HepG2 (cell line): ENCODE measurements around the gene ANXA2. TPM values are rescaled to one million over a fixed set of nuclear protein-coding genes. Genes with fewer than 3 reads are reported as not detected.

Experiments
- DRAP1 ChIP-seq: IDR thresholded peaks from 2 replicates; pipeline ENCODE4 v1.6.1; 2016; ENCODE audit warnings: missing genetic modification reagents, missing compliant biosample characterization
- FLYWCH1 ChIP-seq: sonication (generic); formaldehyde crosslinking; IDR thresholded peaks from 2 replicates; pipeline ENCODE4 v1.8.1; 2023; ENCODE audit warnings: mild to moderate bottlenecking, missing genetic modification reagents
- HMG20A ChIP-seq: IDR thresholded peaks from 2 replicates; pipeline ENCODE4 v1.6.1; 2016; ENCODE audit warnings: borderline replicate concordance
- HNRNPH1 ChIP-seq: fragments of 200-400 bp; formaldehyde crosslinking; optimal IDR thresholded peaks from 2 replicates; pipeline ENCODE3; 2017; ENCODE audit warnings: mild to moderate bottlenecking, low read depth, low read length
- HNRNPLL ChIP-seq: fragments of 200-400 bp; formaldehyde crosslinking; IDR thresholded peaks from 2 replicates; pipeline ENCODE4 v1.6.1; 2017; ENCODE audit warnings: mild to moderate bottlenecking, low read depth, low read length; ENCODE audit not compliant: poor library complexity, severe bottlenecking
- MBNL3 ChIP-seq: fragments of 250-450 bp; sonication (Bioruptor Pico); conservative IDR thresholded peaks from 2 replicates; pipeline ENCODE4 v1.8.0; 2022; ENCODE audit warnings: mild to moderate bottlenecking, inconsistent platforms
- MTF1 ChIP-seq: sonication (generic); formaldehyde crosslinking; IDR thresholded peaks from 2 replicates; pipeline ENCODE4 v1.5.0; 2020; ENCODE audit warnings: missing genetic modification reagents
- NR2F6 ChIP-seq, 2 experiments: IDR thresholded peaks; 2 replicates each; pipeline ENCODE4 v1.6.1; 2016; ENCODE audit warnings: antibody characterized with exemption in 1 of 2, mild to moderate bottlenecking in 1 of 2
- RNF2 ChIP-seq: fragments of 450-650 bp; conservative IDR thresholded peaks from 2 replicates; pipeline ENCODE4 v1.6.1; 2016; ENCODE audit warnings: low read depth
- SAFB2 ChIP-seq: sonication (generic); formaldehyde crosslinking; IDR thresholded peaks from 2 replicates; pipeline ENCODE4 v1.5.1; 2020; ENCODE audit warnings: missing genetic modification reagents, low read depth, mild to moderate bottlenecking, borderline replicate concordance
- SP1 ChIP-seq, 2 experiments: fragments of 450-650 bp in 1 of 2; sonication (generic) in 1 of 2; formaldehyde crosslinking in 1 of 2; IDR thresholded peaks; 2 replicates each; pipeline versions ENCODE4 v1.4.0 to v1.6.1; 2016 to 2020; ENCODE audit warnings: missing genetic modification reagents in 1 of 2
- TBX3 ChIP-seq: fragments of 450-650 bp; IDR thresholded peaks from 2 replicates; pipeline ENCODE4 v1.6.1; 2017; ENCODE audit warnings: antibody characterized with exemption, mild to moderate bottlenecking, inconsistent platforms, borderline replicate concordance
- ZFP36L1 ChIP-seq: sonication (generic); formaldehyde crosslinking; IDR thresholded peaks from 2 replicates; pipeline ENCODE4 v1.8.0; 2022; ENCODE audit warnings: mild to moderate bottlenecking, missing genetic modification reagents, moderate library complexity
- ZHX2 ChIP-seq, 2 experiments: sonication (generic) in 1 of 2; formaldehyde crosslinking in 1 of 2; IDR thresholded peaks; 2 replicates each; pipeline versions ENCODE4 v1.6.1 to v1.9.0; 2014 to 2022; ENCODE audit warnings: antibody characterized with exemption in 1 of 2, borderline replicate concordance in 1 of 2, inconsistent platforms in 1 of 2, low read depth in 1 of 2, missing genetic modification reagents in 1 of 2
- polyA plus RNA-seq, 8 experiments: library from polyadenylated mRNA; depleted of rRNA in 3 of 8; stranded (reverse) in 7 of 8; unstranded in 1 of 8; fragments of >200 nt; fragmentation: Illumina TruSeq in 4 of 8; extraction: Trizol in 4 of 8; gene quantifications; 2 replicates each; pipeline versions ENCODE4 v1.2.1 to v1.2.3, GENCODE V29; 2011 to 2016; ENCODE audit warnings: low read depth in 4 of 8, missing spikeins in 1 of 8, mixed read lengths in 1 of 8; ENCODE audit not compliant: insufficient read depth in 1 of 8
- total RNA-seq, 5 experiments: library from RNA; depleted of rRNA; stranded (reverse); fragments of >200 nt; fragmentation: Illumina TruSeq; extraction: Trizol; gene quantifications; 2 replicates each; pipeline ENCODE4 v1.2.3, GENCODE V29; 2016; ENCODE audit warnings: low read depth in 1 of 5
- TF ChIP-seq, protein P1 (sequence below): sonication (generic); formaldehyde crosslinking; IDR thresholded peaks from 2 replicates; pipeline ENCODE4 v1.5.0; 2020; ENCODE audit warnings: mild to moderate bottlenecking, missing genetic modification reagents
- TF ChIP-seq, protein P2 (sequence below): sonication (generic); formaldehyde crosslinking; IDR thresholded peaks from 2 replicates; pipeline ENCODE4 v1.4.0; 2020; ENCODE audit warnings: missing genetic modification reagents
- TF ChIP-seq, protein P3 (sequence below): sonication (generic); formaldehyde crosslinking; IDR thresholded peaks from 2 replicates; pipeline ENCODE4 v1.4.0; 2020; ENCODE audit warnings: missing genetic modification reagents, borderline replicate concordance

ANXA2 gene
- total and polyA plus RNA-seq, 2 of the 13 experiments (the other 11 are each of a cell fraction or from before 2014, with no cell fraction given) = 196 to 613 TPM

DNA sequence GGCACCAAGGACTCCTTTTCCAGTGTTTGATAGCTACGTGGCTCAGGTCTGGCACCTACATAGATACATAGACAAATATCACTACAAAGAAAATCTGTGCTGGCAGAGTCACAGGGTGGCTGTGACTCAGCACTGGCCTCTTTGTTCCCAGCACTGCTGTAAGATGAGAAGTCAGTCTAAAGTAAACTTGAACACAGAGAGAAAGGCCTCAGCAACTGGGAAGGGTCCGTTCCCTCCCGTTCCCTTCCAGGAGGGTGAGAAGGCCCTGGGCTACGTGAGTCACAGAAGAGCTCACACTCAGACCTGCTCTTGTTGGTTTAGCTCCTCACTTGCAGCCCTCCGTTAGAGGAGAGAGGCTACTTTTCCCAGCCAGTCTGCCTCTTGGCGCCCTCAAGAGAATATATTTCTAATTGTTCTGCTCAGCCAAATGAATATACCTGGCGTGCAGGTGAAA is 23.1 kb downstream of the ANXA2 start (continued):
- TF ChIP-seq, protein P1, sequence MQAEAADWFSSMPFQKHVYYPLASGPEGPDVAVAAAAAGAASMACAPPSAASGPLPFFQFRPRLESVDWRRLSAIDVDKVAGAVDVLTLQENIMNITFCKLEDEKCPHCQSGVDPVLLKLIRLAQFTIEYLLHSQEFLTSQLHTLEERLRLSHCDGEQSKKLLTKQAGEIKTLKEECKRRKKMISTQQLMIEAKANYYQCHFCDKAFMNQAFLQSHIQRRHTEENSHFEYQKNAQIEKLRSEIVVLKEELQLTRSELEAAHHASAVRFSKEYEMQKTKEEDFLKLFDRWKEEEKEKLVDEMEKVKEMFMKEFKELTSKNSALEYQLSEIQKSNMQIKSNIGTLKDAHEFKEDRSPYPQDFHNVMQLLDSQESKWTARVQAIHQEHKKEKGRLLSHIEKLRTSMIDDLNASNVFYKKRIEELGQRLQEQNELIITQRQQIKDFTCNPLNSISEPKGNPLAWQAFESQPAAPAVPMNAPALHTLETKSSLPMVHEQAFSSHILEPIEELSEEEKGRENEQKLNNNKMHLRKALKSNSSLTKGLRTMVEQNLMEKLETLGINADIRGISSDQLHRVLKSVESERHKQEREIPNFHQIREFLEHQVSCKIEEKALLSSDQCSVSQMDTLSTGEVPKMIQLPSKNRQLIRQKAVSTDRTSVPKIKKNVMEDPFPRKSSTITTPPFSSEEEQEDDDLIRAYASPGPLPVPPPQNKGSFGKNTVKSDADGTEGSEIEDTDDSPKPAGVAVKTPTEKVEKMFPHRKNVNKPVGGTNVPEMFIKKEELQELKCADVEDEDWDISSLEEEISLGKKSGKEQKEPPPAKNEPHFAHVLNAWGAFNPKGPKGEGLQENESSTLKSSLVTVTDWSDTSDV = no peak
- TF ChIP-seq MTF1 (CRISPR knock-in tag) (no peak), ZHX2 (IDR thresholded peaks at IDR 0.05; ENCODE audit: low read depth) (0 out of 2 replicates have a peak, but pooled peaks have one; percentile 35), ZHX2 (CRISPR knock-in tag; IDR thresholded peaks at IDR 0.05; ENCODE audit: borderline replicate concordance) (no peak), SAFB2 (CRISPR knock-in tag) (no peak), NR2F6 (IDR thresholded peaks at IDR 0.05) (peak; percentile 39), NR2F6 (CRISPR knock-in tag; IDR thresholded peaks at IDR 0.05) (peak; percentile 69; the same call in 1 of the 2 replicates), HMG20A (peak; percentile 96; the same call in 1 of the 2 replicates), HNRNPLL (no peak), ZFP36L1 (CRISPR knock-in tag) (no peak), SP1 (IDR thresholded peaks at IDR 0.05) (no peak), SP1 (CRISPR knock-in tag; IDR thresholded peaks at IDR 0.05) (no peak), HNRNPH1 (no peak), RNF2 (no peak), TBX3 (peak; percentile 90), MBNL3 (CRISPR knock-in tag) (no peak), DRAP1 (peak; percentile 68), FLYWCH1 (CRISPR knock-in tag) (no peak)
- TF ChIP-seq, protein P2, sequence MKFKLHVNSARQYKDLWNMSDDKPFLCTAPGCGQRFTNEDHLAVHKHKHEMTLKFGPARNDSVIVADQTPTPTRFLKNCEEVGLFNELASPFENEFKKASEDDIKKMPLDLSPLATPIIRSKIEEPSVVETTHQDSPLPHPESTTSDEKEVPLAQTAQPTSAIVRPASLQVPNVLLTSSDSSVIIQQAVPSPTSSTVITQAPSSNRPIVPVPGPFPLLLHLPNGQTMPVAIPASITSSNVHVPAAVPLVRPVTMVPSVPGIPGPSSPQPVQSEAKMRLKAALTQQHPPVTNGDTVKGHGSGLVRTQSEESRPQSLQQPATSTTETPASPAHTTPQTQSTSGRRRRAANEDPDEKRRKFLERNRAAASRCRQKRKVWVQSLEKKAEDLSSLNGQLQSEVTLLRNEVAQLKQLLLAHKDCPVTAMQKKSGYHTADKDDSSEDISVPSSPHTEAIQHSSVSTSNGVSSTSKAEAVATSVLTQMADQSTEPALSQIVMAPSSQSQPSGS (CRISPR knock-in tag) = peak; percentile 14; the same call in 1 of the 2 replicates
- TF ChIP-seq, protein P3, sequence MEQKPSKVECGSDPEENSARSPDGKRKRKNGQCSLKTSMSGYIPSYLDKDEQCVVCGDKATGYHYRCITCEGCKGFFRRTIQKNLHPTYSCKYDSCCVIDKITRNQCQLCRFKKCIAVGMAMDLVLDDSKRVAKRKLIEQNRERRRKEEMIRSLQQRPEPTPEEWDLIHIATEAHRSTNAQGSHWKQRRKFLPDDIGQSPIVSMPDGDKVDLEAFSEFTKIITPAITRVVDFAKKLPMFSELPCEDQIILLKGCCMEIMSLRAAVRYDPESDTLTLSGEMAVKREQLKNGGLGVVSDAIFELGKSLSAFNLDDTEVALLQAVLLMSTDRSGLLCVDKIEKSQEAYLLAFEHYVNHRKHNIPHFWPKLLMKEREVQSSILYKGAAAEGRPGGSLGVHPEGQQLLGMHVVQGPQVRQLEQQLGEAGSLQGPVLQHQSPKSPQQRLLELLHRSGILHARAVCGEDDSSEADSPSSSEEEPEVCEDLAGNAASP = peak; percentile 79; the same call in 1 of the 2 replicates
